Loucy (cell line): ENCODE data around the gene FAT1.

ENCODE experiments used
- H2AFZ ChIP-seq: fragments of 200-600 bp; sonication (generic); 2 replicates; pipeline ENCODE4 v1.6.0; 2016; ENCODE audit warnings: antibody characterized with exemption, mild to moderate bottlenecking, low read length, moderate library complexity
- H3F3A ChIP-seq: fragments of 200-600 bp; 2 replicates; pipeline ENCODE4 v1.6.0; 2016; ENCODE audit warnings: antibody characterized with exemption, low read depth, mild to moderate bottlenecking
- H3K27me3 ChIP-seq: fragments of 200-600 bp; sonication (generic); 2 replicates; pipeline ENCODE4 v1.6.1; 2014; ENCODE audit warnings: low read length, mild to moderate bottlenecking; ENCODE audit not compliant: insufficient read depth, poor library complexity, severe bottlenecking
- H3K36me3 ChIP-seq: fragments of 200-600 bp; sonication (generic); 2 replicates; pipeline ENCODE4 v1.6.1; 2016; ENCODE audit warnings: low read length; ENCODE audit not compliant: insufficient read depth
- H3K4me1 ChIP-seq: fragments of 200-600 bp; sonication (generic); 2 replicates; pipeline ENCODE4 v1.5.1; 2014; ENCODE audit warnings: low read length, mild to moderate bottlenecking; ENCODE audit not compliant: insufficient read depth, poor library complexity, severe bottlenecking
- H3K4me2 ChIP-seq: fragments of 200-600 bp; sonication (generic); 2 replicates; pipeline ENCODE4 v1.6.0; 2014; ENCODE audit warnings: antibody characterized with exemption, low read length, low read depth, mild to moderate bottlenecking; ENCODE audit not compliant: poor library complexity, severe bottlenecking
- H3K4me3 ChIP-seq: fragments of 200-600 bp; sonication (generic); 2 replicates; pipeline ENCODE4 v1.5.1; 2014; ENCODE audit warnings: low read length, mild to moderate bottlenecking, mixed read lengths; ENCODE audit not compliant: poor library complexity, severe bottlenecking
- H3K79me2 ChIP-seq: fragments of 200-600 bp; sonication (generic); 2 replicates; pipeline ENCODE4 v1.6.1; 2014; ENCODE audit warnings: low read length; ENCODE audit not compliant: insufficient read depth
- H3K9ac ChIP-seq: fragments of 200-600 bp; sonication (generic); 2 replicates; pipeline ENCODE4 v1.6.0; 2014; ENCODE audit warnings: mild to moderate bottlenecking, low read depth, low read length, moderate library complexity; ENCODE audit not compliant: poor library complexity, severe bottlenecking
- H3K9me2 ChIP-seq: fragments of 200-600 bp; sonication (generic); replicated peaks from 2 replicates; pipeline ENCODE4 v1.6.1; 2016; ENCODE audit warnings: low read depth, low read length, mixed read lengths
- H3K9me3 ChIP-seq: fragments of 200-600 bp; sonication (generic); 2 replicates; pipeline ENCODE4 v1.6.1; 2014; ENCODE audit warnings: mild to moderate bottlenecking, antibody characterized with exemption, low read length, low read depth; ENCODE audit not compliant: insufficient read depth
- H4K20me1 ChIP-seq: fragments of 200-600 bp; sonication (generic); 2 replicates; pipeline ENCODE4 v1.6.0; 2014; ENCODE audit warnings: antibody characterized with exemption, low read length, mild to moderate bottlenecking; ENCODE audit not compliant: insufficient read depth, poor library complexity, severe bottlenecking
- CTCF ChIP-seq: fragments of 200-600 bp; sonication (generic); conservative IDR thresholded peaks from 2 replicates; pipeline ENCODE4 v1.5.1; 2014; ENCODE audit warnings: mild to moderate bottlenecking, antibody characterized with exemption, low read length
- EZH2phosphoT487 ChIP-seq: fragments of 200-600 bp; IDR thresholded peaks from 2 replicates; pipeline ENCODE4 v1.6.1; 2018; ENCODE audit warnings: antibody characterized with exemption, mild to moderate bottlenecking, moderate library complexity, borderline replicate concordance

Gene FAT1

GRCh38 chr4:186651181-186651603 is 72.5 kb downstream of the FAT1 start:
- Histone ChIP-seq H3K79me2 (no peaks in the 10 kb centered on the region), H3K4me2 (no peak overlapping the region), H2AFZ (no peak overlapping the region), H3K9ac (no peak overlapping the region), H3K4me3 (no peak overlapping the region), H3K27me3 (no peaks in the 10 kb centered on the region), H3K4me1 (no peaks in the 10 kb centered on the region), H3F3A (no peaks in the 10 kb centered on the region), H3K9me2 (no peaks in the 10 kb centered on the region), H4K20me1 (no peaks in the 10 kb centered on the region), H3K36me3 (no peaks in the 10 kb centered on the region), H3K9me3 (no peaks in the 10 kb centered on the region)
- TF ChIP-seq CTCF = no peak
- no peak for TF ChIP-seq EZH2phosphoT487

- TF ChIP-seq CTCF (no peak), EZH2phosphoT487 (no peak)
- Histone ChIP-seq H3F3A (no peaks in the 10 kb centered on the region), H3K27me3 (no peaks in the 10 kb centered on the region)
Measured at GRCh38 chr4:186650401-186651180, 73.1 kb downstream of the FAT1 start.

GRCh38 chr4:186647821-186648220 is 75.8 kb downstream of the FAT1 start:
- Histone ChIP-seq H3K9me2 (no peaks in the 10 kb centered on the region), H3F3A (no peaks in the 10 kb centered on the region), H4K20me1 (no peaks in the 10 kb centered on the region), H3K27me3 (no peaks in the 10 kb centered on the region), H3K9me3 (no peaks in the 10 kb centered on the region), H3K36me3 (no peaks in the 10 kb centered on the region), H3K9ac (no peak overlapping the region), H2AFZ (no peak overlapping the region), H3K4me1 (no peaks in the 10 kb centered on the region), H3K79me2 (no peaks in the 10 kb centered on the region), H3K4me2 (no peak overlapping the region), H3K4me3 (no peak overlapping the region)
- TF ChIP-seq EZH2phosphoT487 (no peak), CTCF (no peak)

More at GRCh38 chr4:186650401-186651180, 73.1 kb downstream of the FAT1 start:
- Histone ChIP-seq H3K9me3 (no peaks in the 10 kb centered on the region), H3K9me2 (no peaks in the 10 kb centered on the region), H3K9ac (no peak overlapping the region), H2AFZ (no peak overlapping the region), H3K79me2 (no peaks in the 10 kb centered on the region), H3K4me3 (no peak overlapping the region), H3K4me1 (no peaks in the 10 kb centered on the region), H4K20me1 (no peaks in the 10 kb centered on the region), H3K36me3 (no peaks in the 10 kb centered on the region), H3K4me2 (no peak overlapping the region)
